OCI-LY3 (cell line): ENCODE measurements around the gene TMEM185A.
"Not testable (repeated sequence)": the region's sequence is repeated elsewhere in the genome, so short reads cannot be mapped to it uniquely, and the experiment has no call there.

ENCODE experiments used
- CTCF ChIP-seq: fragments of 200-600, 300-600 bp; sonication (generic); IDR thresholded peaks from 2 replicates; pipeline ENCODE4 v1.5.1; 2014; ENCODE audit warnings: antibody characterized with exemption, low read length, low read depth
- EZH2phosphoT487 ChIP-seq: fragments of 200-600 bp; shearing (Covaris generic); IDR thresholded peaks from 2 replicates; pipeline ENCODE4 v1.6.1; 2018; ENCODE audit warnings: antibody characterized with exemption, mixed run types, low read depth

GRCh38 chrX:149605248-149605885 lies 26.2 kb downstream of the TMEM185A start:
- TF ChIP-seq CTCF, EZH2phosphoT487: not testable (repeated sequence)
